Neural cell (in vitro differentiated cells): ENCODE measurements around the gene TAB2. TPM values are rescaled to one million over a fixed set of nuclear protein-coding genes. Genes with fewer than 3 reads are reported as not detected.

ENCODE experiments used
- H2AFZ ChIP-seq: fragments of 200-600, 300-800 bp; sonication (generic), shearing (Covaris generic); 2 replicates; pipeline ENCODE4 v1.6.0; 2014; ENCODE audit warnings: low read depth, mild to moderate bottlenecking, antibody characterized with exemption, low read length, moderate library complexity
- H3F3A ChIP-seq: fragments of 200-600 bp; shearing (Covaris generic); 2 replicates; pipeline ENCODE4 v1.6.1; 2016; ENCODE audit warnings: mild to moderate bottlenecking, moderate library complexity, mixed read lengths, antibody characterized with exemption, low read length; ENCODE audit not compliant: insufficient read depth, poor library complexity, severe bottlenecking
- H3K27ac ChIP-seq: fragments of 200-600, 300-800 bp; sonication (generic), shearing (Covaris generic); 2 replicates; pipeline ENCODE4 v1.5.1; 2014; ENCODE audit warnings: mild to moderate bottlenecking, low read length, moderate library complexity
- H3K27me3 ChIP-seq: fragments of 300-800, 200-600 bp; sonication (generic), shearing (Covaris generic); 2 replicates; pipeline ENCODE4 v1.6.0; 2014; ENCODE audit warnings: mild to moderate bottlenecking, low read depth, low read length, moderate library complexity; ENCODE audit not compliant: insufficient read depth
- H3K36me3 ChIP-seq: fragments of 300-800, 200-600 bp; sonication (generic), shearing (Covaris generic); 2 replicates; pipeline ENCODE4 v1.5.1; 2014; ENCODE audit warnings: mild to moderate bottlenecking, antibody characterized with exemption, low read length, moderate library complexity; ENCODE audit not compliant: insufficient read depth
- H3K4me2 ChIP-seq: fragments of 300-800, 200-600 bp; sonication (generic), shearing (Covaris generic); 2 replicates; pipeline ENCODE4 v1.6.0; 2014; ENCODE audit warnings: mild to moderate bottlenecking, low read length
- H3K4me3 ChIP-seq: fragments of 300-800, 200-600 bp; sonication (generic), shearing (Covaris generic); 2 replicates; pipeline ENCODE4 v1.5.1; 2014; ENCODE audit warnings: mild to moderate bottlenecking, low read length, moderate library complexity
- H3K79me2 ChIP-seq: fragments of 200-600 bp; shearing (Covaris generic); replicated peaks from 2 replicates; pipeline ENCODE4 v1.6.0; 2014; ENCODE audit warnings: mild to moderate bottlenecking, low read length, moderate library complexity; ENCODE audit not compliant: insufficient read depth
- H3K9ac ChIP-seq: fragments of 300-800, 200-600 bp; sonication (generic), shearing (Covaris generic); 2 replicates; pipeline ENCODE4 v1.6.1; 2016; ENCODE audit warnings: mild to moderate bottlenecking, low read length, mixed read lengths
- H3K9me2 ChIP-seq: fragments of 200-600 bp; shearing (Covaris generic); 2 replicates; pipeline ENCODE4 v1.6.1; 2016; ENCODE audit warnings: mild to moderate bottlenecking, low read length, mixed read lengths; ENCODE audit not compliant: insufficient read depth
- H3K9me3 ChIP-seq: fragments of 200-600, 300-800 bp; sonication (generic), shearing (Covaris generic); 2 replicates; pipeline ENCODE4 v1.6.1; 2016; ENCODE audit warnings: mild to moderate bottlenecking, mixed run types, low read length, moderate library complexity, mixed read lengths
- H4K20me1 ChIP-seq: fragments of 200-600 bp; shearing (Covaris generic); 2 replicates; pipeline ENCODE4 v1.6.1; 2016; ENCODE audit warnings: mild to moderate bottlenecking, mixed run types; ENCODE audit not compliant: insufficient read depth
- EP300 ChIP-seq: fragments of 450-650 bp; conservative IDR thresholded peaks from 2 replicates; pipeline ENCODE4 v1.6.1; 2014; ENCODE audit warnings: antibody characterized with exemption, mild to moderate bottlenecking, moderate library complexity; ENCODE audit not compliant: poor library complexity, severe bottlenecking
- EZH2 ChIP-seq: fragments of 200-600, 300-800 bp; shearing (Covaris generic), sonication (generic); IDR thresholded peaks from 2 replicates; pipeline ENCODE4 v1.6.1; 2014; ENCODE audit warnings: antibody characterized with exemption, low read length, borderline replicate concordance, mild to moderate bottlenecking; ENCODE audit not compliant: insufficient read depth, poor library complexity, severe bottlenecking
- MXI1 ChIP-seq: fragments of 450-650 bp; conservative IDR thresholded peaks from 2 replicates; pipeline ENCODE4 v1.6.1; 2014; ENCODE audit warnings: antibody characterized with exemption, mild to moderate bottlenecking; ENCODE audit not compliant: poor library complexity, severe bottlenecking
- POLR2AphosphoS5 ChIP-seq: IDR thresholded peaks from 2 replicates; pipeline ENCODE4 v1.6.1; 2012
- RAD21 ChIP-seq: fragments of 450-650 bp; conservative IDR thresholded peaks from 2 replicates; pipeline ENCODE4 v1.6.1; 2014; ENCODE audit warnings: antibody characterized with exemption, mild to moderate bottlenecking, moderate library complexity
- SMC3 ChIP-seq: fragments of 450-650 bp; conservative IDR thresholded peaks from 2 replicates; pipeline ENCODE4 v1.6.1; 2014; ENCODE audit warnings: antibody characterized with exemption, mild to moderate bottlenecking, moderate library complexity; ENCODE audit not compliant: poor library complexity
- TAF1 ChIP-seq: IDR thresholded peaks from 2 replicates; pipeline ENCODE4 v1.6.1; 2012; ENCODE audit warnings: low read depth
- polyA plus RNA-seq: library from polyadenylated mRNA; depleted of rRNA; stranded (reverse); fragments of >200 nt; gene quantifications from 2 replicates; pipeline ENCODE4 v1.2.3, GENCODE V29; 2014
- TF ChIP-seq, protein P1 (sequence below): IDR thresholded peaks from 2 replicates; pipeline ENCODE4 v1.6.1; 2012; ENCODE audit warnings: borderline replicate concordance
- TF ChIP-seq, protein P2 (sequence below): fragments of 450-650 bp; IDR thresholded peaks from 2 replicates; pipeline ENCODE4 v1.5.1; 2014; ENCODE audit warnings: antibody characterized with exemption, mild to moderate bottlenecking, moderate library complexity; ENCODE audit not compliant: poor library complexity, severe bottlenecking

TAB2 gene
- polyA plus RNA-seq, 1 donor from 2014 or later: 27.6 TPM

DNA sequence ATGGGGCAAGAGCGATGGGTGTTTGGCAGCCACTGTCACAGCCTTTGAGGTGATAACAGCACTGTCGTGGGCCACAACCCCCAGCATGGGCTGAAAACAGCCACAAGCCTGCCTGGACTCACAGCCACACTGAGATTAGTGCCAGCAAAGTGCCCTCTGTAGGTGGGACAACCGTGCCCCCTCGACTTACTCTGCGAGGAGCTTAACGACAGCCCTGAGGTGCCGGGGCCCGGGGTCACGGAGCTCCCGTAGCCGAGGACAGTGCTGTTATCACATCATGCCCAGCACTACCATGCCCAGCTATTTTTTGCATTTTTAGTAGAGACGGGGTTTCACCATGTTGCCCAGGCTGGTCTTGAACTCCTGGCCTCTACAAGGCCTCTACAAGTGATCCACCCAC is 119.1 kb downstream of the TAB2 start:
- H3K36me3 ChIP-seq: no peaks in the 10 kb centered on the region
- no peaks in the 10 kb centered on the region for H3K27me3 ChIP-seq
- no peak overlapping the region for H3K9ac ChIP-seq
- no peaks in the 10 kb centered on the region for H3K79me2 ChIP-seq
- TF ChIP-seq, protein P1, sequence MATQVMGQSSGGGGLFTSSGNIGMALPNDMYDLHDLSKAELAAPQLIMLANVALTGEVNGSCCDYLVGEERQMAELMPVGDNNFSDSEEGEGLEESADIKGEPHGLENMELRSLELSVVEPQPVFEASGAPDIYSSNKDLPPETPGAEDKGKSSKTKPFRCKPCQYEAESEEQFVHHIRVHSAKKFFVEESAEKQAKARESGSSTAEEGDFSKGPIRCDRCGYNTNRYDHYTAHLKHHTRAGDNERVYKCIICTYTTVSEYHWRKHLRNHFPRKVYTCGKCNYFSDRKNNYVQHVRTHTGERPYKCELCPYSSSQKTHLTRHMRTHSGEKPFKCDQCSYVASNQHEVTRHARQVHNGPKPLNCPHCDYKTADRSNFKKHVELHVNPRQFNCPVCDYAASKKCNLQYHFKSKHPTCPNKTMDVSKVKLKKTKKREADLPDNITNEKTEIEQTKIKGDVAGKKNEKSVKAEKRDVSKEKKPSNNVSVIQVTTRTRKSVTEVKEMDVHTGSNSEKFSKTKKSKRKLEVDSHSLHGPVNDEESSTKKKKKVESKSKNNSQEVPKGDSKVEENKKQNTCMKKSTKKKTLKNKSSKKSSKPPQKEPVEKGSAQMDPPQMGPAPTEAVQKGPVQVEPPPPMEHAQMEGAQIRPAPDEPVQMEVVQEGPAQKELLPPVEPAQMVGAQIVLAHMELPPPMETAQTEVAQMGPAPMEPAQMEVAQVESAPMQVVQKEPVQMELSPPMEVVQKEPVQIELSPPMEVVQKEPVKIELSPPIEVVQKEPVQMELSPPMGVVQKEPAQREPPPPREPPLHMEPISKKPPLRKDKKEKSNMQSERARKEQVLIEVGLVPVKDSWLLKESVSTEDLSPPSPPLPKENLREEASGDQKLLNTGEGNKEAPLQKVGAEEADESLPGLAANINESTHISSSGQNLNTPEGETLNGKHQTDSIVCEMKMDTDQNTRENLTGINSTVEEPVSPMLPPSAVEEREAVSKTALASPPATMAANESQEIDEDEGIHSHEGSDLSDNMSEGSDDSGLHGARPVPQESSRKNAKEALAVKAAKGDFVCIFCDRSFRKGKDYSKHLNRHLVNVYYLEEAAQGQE: no peak
- TF ChIP-seq, protein P2, sequence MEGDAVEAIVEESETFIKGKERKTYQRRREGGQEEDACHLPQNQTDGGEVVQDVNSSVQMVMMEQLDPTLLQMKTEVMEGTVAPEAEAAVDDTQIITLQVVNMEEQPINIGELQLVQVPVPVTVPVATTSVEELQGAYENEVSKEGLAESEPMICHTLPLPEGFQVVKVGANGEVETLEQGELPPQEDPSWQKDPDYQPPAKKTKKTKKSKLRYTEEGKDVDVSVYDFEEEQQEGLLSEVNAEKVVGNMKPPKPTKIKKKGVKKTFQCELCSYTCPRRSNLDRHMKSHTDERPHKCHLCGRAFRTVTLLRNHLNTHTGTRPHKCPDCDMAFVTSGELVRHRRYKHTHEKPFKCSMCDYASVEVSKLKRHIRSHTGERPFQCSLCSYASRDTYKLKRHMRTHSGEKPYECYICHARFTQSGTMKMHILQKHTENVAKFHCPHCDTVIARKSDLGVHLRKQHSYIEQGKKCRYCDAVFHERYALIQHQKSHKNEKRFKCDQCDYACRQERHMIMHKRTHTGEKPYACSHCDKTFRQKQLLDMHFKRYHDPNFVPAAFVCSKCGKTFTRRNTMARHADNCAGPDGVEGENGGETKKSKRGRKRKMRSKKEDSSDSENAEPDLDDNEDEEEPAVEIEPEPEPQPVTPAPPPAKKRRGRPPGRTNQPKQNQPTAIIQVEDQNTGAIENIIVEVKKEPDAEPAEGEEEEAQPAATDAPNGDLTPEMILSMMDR: no peak
- TF ChIP-seq TAF1 (no peak), EP300 (no peak), POLR2AphosphoS5 (no peak), SMC3 (no peak), RAD21 (no peak), EZH2 (no peak), MXI1 (no peak)
- no peaks in the 10 kb centered on the region for H3F3A ChIP-seq
- H3K9me2 ChIP-seq: no peaks in the 10 kb centered on the region
- no peak overlapping the region for H2AFZ ChIP-seq
- no peak overlapping the region for H3K27ac ChIP-seq
- no peaks in the 10 kb centered on the region for H3K9me3 ChIP-seq
- H3K4me3 ChIP-seq: no peak overlapping the region
- no peak overlapping the region for H3K4me2 ChIP-seq
- no peaks in the 10 kb centered on the region for H4K20me1 ChIP-seq

DNA sequence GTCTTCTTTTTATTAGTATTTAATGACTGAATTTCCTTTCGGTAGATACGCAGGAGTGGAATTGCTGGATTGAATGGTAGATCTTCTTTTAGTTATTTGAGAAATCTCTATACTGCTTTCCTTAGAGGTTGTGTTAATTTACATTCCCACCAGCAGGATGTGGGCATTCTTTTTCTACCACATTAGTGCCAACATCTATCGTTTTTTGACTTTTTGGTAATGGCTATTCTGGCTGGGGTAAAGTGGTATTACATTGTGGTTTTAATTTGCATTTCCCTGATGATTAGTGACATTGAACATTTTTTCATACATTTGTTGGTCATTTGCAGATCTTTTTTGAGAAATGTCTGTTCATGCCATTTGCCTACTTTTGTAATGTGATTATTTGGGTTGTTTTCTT is 119.7 kb downstream of the TAB2 start:
- no peaks in the 10 kb centered on the region for H3K27me3 ChIP-seq
- H3K9ac ChIP-seq: no peak overlapping the region
- no peaks in the 10 kb centered on the region for H3K79me2 ChIP-seq
- H3K9me2 ChIP-seq: no peaks in the 10 kb centered on the region
- H3K27ac ChIP-seq: no peak overlapping the region
- no peaks in the 10 kb centered on the region for H3K36me3 ChIP-seq
- TF ChIP-seq, protein P1: no peak
- TF ChIP-seq SMC3: no peak
- no peaks in the 10 kb centered on the region for H3F3A ChIP-seq
- no peak overlapping the region for H2AFZ ChIP-seq
- no peaks in the 10 kb centered on the region for H4K20me1 ChIP-seq
- no peaks in the 10 kb centered on the region for H3K9me3 ChIP-seq
- no peak overlapping the region for H3K4me2 ChIP-seq
- no peak overlapping the region for H3K4me3 ChIP-seq
